ENCODE measurements around the gene SENP6. TPM values are rescaled to one million over a fixed set of nuclear protein-coding genes. Genes with fewer than 3 reads are reported as not detected.

The SENP6 gene
- total and polyA plus RNA-seq, 2 donors (not counting 1 experiment from before 2014, with no cell fraction given): 30.8 to 161 TPM

DNA sequence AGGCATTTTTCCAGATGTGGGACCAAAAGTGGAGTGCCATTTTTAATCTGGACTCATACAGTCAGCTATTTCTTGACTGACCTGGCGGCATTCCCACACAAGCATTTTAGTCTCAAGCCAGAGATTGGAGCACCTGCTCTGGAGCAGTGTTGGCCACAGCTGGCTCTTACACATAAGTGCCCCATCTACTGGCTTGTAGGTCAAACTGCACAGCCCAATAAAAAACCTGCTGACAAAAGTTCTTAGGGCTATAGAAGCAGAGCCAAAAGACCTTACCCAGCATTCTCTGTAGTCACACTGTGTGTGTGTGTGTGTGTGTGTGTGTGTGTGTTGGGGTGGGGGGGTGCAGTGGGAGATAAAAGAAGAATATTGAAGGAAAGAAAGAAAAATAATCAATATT, 38.6 kb upstream of the SENP6 start:
- Histone ChIP-seq H3K4me2 (replicated peaks; ENCODE audit: low read depth, low read length, poor library complexity, severe bottlenecking) (no peak overlapping the region), H4K20me1 (ENCODE audit: control insufficient read depth, insufficient read depth, low read length, poor library complexity, severe bottlenecking) (no peaks in the 10 kb centered on the region), H3K4me1 (ENCODE audit: control insufficient read depth in 2 of 2, insufficient read depth in 2 of 2, low read length in 2 of 2) (no peaks in the 10 kb centered on the region), H3K9me3 (ENCODE audit: control extremely low read depth in 1 of 3, control insufficient read depth in 2 of 3, insufficient read depth in 1 of 3, low read length in 2 of 3) (peaks cover 0 to 19% (median 15%) of the 10 kb centered on the region in 3 donors), H3K27me3 (replicated peaks in 1 of 4; ENCODE audit: control extremely low read depth in 1 of 4, control insufficient read depth in 3 of 4, insufficient read depth in 4 of 4, low read length in 3 of 4) (peaks cover 0 to 9% (median 6%) of the 10 kb centered on the region in 4 experiments), H3K9ac (ENCODE audit: low read length) (no peak overlapping the region), H3K4me3 (ENCODE audit: control extremely low read depth in 1 of 5, extremely low read depth in 1 of 5, insufficient read depth in 1 of 5, low read depth in 2 of 5, low read length in 4 of 5) (no peak overlapping the region), H3K79me2 (ENCODE audit: control insufficient read depth, insufficient read depth, low read length) (no peaks in the 10 kb centered on the region), H3K27ac (ENCODE audit: low read length in 2 of 2) (no peak overlapping the region), H3K36me3 (replicated peaks in 1 of 2; ENCODE audit: control extremely low read depth in 1 of 2, control insufficient read depth in 1 of 2, extremely low read depth in 1 of 2, insufficient read depth in 2 of 2, low read length in 1 of 2) (no peaks in the 10 kb centered on the region), H2AFZ (ENCODE audit: insufficient read depth, low read depth, low read length, poor library complexity, severe bottlenecking) (no peak overlapping the region)
- 35% methylated on average over 1 of the region's 1 CpG for WGBS (ENCODE audit: insufficient coverage)
- ChIA-PET CTCF (interaction anchor here (0.7 to 1.4 kb wide), 2 partner anchors 16 to 301 kb away, joined by 3 read pairs; no protein-coding TSS in a partner anchor), POLR2A (no interaction called here)
- peaks cover 11% of the 10 kb centered on the region for H3K9me3 Mint-ChIP-seq (ENCODE audit: insufficient read depth)
- TF ChIP-seq, protein P1, sequence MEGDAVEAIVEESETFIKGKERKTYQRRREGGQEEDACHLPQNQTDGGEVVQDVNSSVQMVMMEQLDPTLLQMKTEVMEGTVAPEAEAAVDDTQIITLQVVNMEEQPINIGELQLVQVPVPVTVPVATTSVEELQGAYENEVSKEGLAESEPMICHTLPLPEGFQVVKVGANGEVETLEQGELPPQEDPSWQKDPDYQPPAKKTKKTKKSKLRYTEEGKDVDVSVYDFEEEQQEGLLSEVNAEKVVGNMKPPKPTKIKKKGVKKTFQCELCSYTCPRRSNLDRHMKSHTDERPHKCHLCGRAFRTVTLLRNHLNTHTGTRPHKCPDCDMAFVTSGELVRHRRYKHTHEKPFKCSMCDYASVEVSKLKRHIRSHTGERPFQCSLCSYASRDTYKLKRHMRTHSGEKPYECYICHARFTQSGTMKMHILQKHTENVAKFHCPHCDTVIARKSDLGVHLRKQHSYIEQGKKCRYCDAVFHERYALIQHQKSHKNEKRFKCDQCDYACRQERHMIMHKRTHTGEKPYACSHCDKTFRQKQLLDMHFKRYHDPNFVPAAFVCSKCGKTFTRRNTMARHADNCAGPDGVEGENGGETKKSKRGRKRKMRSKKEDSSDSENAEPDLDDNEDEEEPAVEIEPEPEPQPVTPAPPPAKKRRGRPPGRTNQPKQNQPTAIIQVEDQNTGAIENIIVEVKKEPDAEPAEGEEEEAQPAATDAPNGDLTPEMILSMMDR (IDR thresholded peaks at IDR 0.05): no peak
- TF ChIP-seq EZH2 (IDR thresholded peaks at IDR 0.05; ENCODE audit: borderline replicate concordance, insufficient read depth, low read depth, low read length, poor library complexity, severe bottlenecking): no peak
- H3K27me3 Mint-ChIP-seq: peaks cover 33% of the 10 kb centered on the region
- DNase-seq: peak; percentile 5
- H3K4me3 Mint-ChIP-seq: no peak overlapping the region
- intact Hi-C loops (cut with micrococcal nuclease): no loop called here
- H3K4me1 Mint-ChIP-seq: peaks cover 2% of the 10 kb centered on the region
- no peak for ATAC-seq (ENCODE audit: low read depth)
- no peak overlapping the region for H3K27ac Mint-ChIP-seq

GRCh38 chr6:75566137-75566767, 35.4 kb upstream of the SENP6 start:
- H2AFZ ChIP-seq (ENCODE audit: insufficient read depth, low read depth, low read length, poor library complexity, severe bottlenecking): no peak overlapping the region
- ChIA-PET CTCF (no interaction called here), POLR2A (no interaction called here)
- ATAC-seq (ENCODE audit: low read depth): no peak
- peaks cover 0 to 18% (median 11%) of the 10 kb centered on the region in 4 experiments for H3K27me3 ChIP-seq (replicated peaks in 1 of 4; ENCODE audit: control extremely low read depth in 1 of 4, control insufficient read depth in 3 of 4, insufficient read depth in 4 of 4, low read length in 3 of 4)
- no peaks in the 10 kb centered on the region for H3K36me3 ChIP-seq (replicated peaks in 1 of 2; ENCODE audit: control extremely low read depth in 1 of 2, control insufficient read depth in 1 of 2, extremely low read depth in 1 of 2, insufficient read depth in 2 of 2, low read length in 1 of 2)
- H3K27me3 Mint-ChIP-seq: peaks cover 36% of the 10 kb centered on the region
- no peaks in the 10 kb centered on the region for H3K79me2 ChIP-seq (ENCODE audit: control insufficient read depth, insufficient read depth, low read length)
- H3K27ac Mint-ChIP-seq: no peak overlapping the region
- no peak overlapping the region for H3K27ac ChIP-seq (ENCODE audit: low read length in 2 of 2)
- WGBS (ENCODE audit: insufficient coverage): 100% methylated on average over 1 of the region's 2 CpGs
- no peak overlapping the region for H3K9ac ChIP-seq (ENCODE audit: low read length)
- peaks cover 0 to 20% (median 19%) of the 10 kb centered on the region in 3 donors for H3K9me3 ChIP-seq (ENCODE audit: control extremely low read depth in 1 of 3, control insufficient read depth in 2 of 3, insufficient read depth in 1 of 3, low read length in 2 of 3)
- H3K4me1 Mint-ChIP-seq: no peaks in the 10 kb centered on the region
- H3K4me3 ChIP-seq (ENCODE audit: control extremely low read depth in 1 of 5, extremely low read depth in 1 of 5, insufficient read depth in 1 of 5, low read depth in 2 of 5, low read length in 4 of 5): no peak overlapping the region
- TF ChIP-seq, protein P1 (IDR thresholded peaks at IDR 0.05): no peak
- TF ChIP-seq EZH2 (IDR thresholded peaks at IDR 0.05; ENCODE audit: borderline replicate concordance, insufficient read depth, low read depth, low read length, poor library complexity, severe bottlenecking): no peak
- intact Hi-C loops (cut with micrococcal nuclease): no loop called here
- H3K4me2 ChIP-seq (replicated peaks; ENCODE audit: low read depth, low read length, poor library complexity, severe bottlenecking): no peak overlapping the region
- peaks cover 11% of the 10 kb centered on the region for H3K9me3 Mint-ChIP-seq (ENCODE audit: insufficient read depth)
- no peak for DNase-seq
- H3K4me1 ChIP-seq (ENCODE audit: control insufficient read depth in 2 of 2, insufficient read depth in 2 of 2, low read length in 2 of 2): no peaks in the 10 kb centered on the region
- H3K4me3 Mint-ChIP-seq: no peak overlapping the region
- no peaks in the 10 kb centered on the region for H4K20me1 ChIP-seq (ENCODE audit: control insufficient read depth, insufficient read depth, low read length, poor library complexity, severe bottlenecking)

Measured in B cell (primary cell).